ENCODE results near the gene OR5H6.

OR5H6 gene

DNA sequence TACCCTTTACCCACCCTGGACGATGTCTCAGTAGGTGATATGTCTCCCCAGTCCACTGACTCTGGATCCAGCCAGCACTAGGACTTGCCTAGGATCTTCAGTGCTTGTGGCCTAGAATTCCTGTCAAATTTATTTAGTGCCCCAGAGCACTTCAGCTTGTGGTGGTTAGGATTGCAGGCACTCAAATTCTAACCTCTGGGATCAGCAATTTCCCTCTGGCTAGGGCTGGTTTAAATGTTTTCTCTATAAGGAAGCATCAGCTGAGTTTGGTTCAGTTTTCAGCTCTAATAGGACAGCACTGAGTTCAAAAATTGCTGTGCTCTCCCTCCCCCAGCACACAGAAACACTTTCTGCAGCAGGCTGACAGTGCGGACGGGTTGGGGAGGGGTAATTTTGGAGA, 8.1 kb downstream of the OR5H6 start:
- in situ Hi-C loops (cut with MboI; ENCODE audit: low pct_unique_long_range_greater_than_20kb, low sequenced_read_pairs, unreplicated experiment): no loop called here
- TF ChIP-seq, protein P1, sequence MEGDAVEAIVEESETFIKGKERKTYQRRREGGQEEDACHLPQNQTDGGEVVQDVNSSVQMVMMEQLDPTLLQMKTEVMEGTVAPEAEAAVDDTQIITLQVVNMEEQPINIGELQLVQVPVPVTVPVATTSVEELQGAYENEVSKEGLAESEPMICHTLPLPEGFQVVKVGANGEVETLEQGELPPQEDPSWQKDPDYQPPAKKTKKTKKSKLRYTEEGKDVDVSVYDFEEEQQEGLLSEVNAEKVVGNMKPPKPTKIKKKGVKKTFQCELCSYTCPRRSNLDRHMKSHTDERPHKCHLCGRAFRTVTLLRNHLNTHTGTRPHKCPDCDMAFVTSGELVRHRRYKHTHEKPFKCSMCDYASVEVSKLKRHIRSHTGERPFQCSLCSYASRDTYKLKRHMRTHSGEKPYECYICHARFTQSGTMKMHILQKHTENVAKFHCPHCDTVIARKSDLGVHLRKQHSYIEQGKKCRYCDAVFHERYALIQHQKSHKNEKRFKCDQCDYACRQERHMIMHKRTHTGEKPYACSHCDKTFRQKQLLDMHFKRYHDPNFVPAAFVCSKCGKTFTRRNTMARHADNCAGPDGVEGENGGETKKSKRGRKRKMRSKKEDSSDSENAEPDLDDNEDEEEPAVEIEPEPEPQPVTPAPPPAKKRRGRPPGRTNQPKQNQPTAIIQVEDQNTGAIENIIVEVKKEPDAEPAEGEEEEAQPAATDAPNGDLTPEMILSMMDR (IDR thresholded peaks at IDR 0.05; ENCODE audit: extremely low read depth, insufficient read depth, missing control alignments): no peak
- DNase-seq (ENCODE audit: low spot score): no peak

DNA sequence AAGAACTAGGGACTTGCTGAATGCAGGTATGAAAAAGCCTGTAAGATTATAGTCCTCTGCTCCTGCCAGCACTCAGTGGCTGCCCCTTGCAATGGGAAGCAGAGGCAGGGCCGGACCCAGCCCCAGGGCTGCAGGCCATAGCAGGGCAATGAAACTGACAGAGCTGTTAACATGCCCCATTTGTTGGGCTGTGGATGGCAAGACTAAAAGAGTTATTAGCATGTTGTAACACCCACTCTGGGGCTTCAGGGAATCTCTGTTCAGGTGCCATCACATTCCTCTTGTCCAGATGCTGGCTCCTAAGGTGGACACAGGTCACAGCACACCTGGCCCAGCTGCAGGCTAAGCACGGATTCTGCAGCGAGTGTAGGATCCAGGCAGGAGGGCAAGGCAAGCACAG, 10.9 kb downstream of the OR5H6 start:
- DNase-seq (ENCODE audit: low spot score): no peak
- TF ChIP-seq, protein P1 (IDR thresholded peaks at IDR 0.05; ENCODE audit: extremely low read depth, insufficient read depth, missing control alignments): no peak
- in situ Hi-C loops (cut with MboI; ENCODE audit: low pct_unique_long_range_greater_than_20kb, low sequenced_read_pairs, unreplicated experiment): no loop called here

DNA sequence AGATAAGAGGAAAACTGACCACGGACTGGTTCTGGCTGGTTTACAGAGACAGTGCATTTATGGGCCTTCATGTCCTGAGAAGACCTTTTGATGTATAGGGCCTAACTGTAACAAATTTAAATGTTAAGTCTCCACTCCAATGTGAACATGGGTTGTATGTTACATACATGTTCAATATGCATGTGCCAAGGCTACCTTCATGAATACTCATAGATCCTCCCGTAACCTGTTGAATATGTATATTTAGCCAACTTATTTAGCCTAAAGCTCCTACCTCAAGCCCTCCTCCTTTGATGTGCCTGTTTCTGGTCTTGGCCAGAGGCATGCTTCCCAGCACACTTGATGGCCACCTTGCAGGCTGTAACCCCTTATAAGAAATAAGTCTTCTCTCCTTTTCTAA, 18.2 kb downstream of the OR5H6 start, which contains the start of gene OR5H2:
Gene OR5H2, plus strand, starts transcription at position 301 of the 400 bp plus-strand sequence. CDS start 398 bp downstream, outside the sequence.
- no peak for DNase-seq (ENCODE audit: low spot score)
- in situ Hi-C loops (cut with MboI; ENCODE audit: low pct_unique_long_range_greater_than_20kb, low sequenced_read_pairs, unreplicated experiment): no loop called here
- TF ChIP-seq, protein P1 (IDR thresholded peaks at IDR 0.05; ENCODE audit: extremely low read depth, insufficient read depth, missing control alignments): no peak

DNA sequence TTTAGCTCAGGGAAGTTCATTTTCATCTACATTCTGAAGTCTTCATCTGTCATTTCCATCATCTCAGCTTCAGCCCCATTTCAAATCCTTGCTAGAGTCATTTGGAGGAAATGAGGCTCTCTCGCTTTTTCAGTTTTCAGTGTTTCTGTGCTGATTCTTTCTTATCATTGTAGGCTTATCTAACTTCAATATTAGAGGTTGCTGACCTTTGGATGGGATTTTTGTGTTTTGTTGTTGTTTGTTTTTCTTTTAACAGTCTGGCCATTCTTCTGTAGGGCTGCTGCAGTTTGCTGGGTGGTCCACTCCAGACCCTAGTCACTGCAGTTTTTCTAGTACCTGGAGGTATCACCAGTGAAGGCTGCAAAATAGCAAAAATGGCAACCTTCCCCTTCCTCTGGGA, 26.9 kb downstream of the OR5H6 start:
- in situ Hi-C loops (cut with MboI; ENCODE audit: low pct_unique_long_range_greater_than_20kb, low sequenced_read_pairs, unreplicated experiment): no loop called here
- TF ChIP-seq, protein P1 (IDR thresholded peaks at IDR 0.05; ENCODE audit: extremely low read depth, insufficient read depth, missing control alignments): no peak
- DNase-seq (ENCODE audit: low spot score): no peak

DNA sequence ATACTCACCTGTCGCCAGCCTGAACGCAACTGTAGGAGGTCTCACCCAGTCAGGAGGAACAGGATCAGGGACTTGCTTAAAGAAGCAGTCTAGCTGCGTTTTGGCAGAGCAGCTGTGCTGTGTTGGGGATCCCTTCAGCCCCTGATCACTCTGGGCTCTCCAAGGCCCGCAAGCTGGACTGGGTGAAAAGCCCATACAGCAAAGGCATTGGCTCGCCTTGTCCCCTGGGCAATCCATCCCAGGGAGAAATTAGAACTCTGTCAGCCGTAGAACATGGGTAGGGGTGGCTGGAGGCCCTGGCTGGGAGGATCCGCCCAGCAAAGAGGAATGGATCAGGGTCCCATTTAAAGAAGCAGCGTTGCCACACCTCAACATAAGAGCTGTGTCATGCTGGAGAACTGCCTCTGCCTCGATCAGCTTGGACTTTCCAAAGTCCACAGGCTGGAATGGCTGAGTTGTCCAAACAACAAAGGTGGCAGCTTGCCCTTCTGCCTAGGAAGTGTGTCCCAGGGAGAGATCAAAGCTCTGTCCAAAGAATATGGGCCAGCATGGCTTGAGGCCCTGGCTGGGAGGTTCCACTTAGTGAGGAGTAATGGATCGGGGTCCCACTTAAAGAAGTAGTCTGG, 27.4 kb downstream of the OR5H6 start:
- no peak for DNase-seq (ENCODE audit: low spot score)
- TF ChIP-seq, protein P1 (IDR thresholded peaks at IDR 0.05; ENCODE audit: extremely low read depth, insufficient read depth, missing control alignments): no peak
- in situ Hi-C loops (cut with MboI; ENCODE audit: low pct_unique_long_range_greater_than_20kb, low sequenced_read_pairs, unreplicated experiment): no loop called here

All from GM13977 (cell line).